HUES6 (cell line): Measurements from ENCODE around the gene EIF5B.
"Not testable (repeated sequence)": the region's sequence is repeated elsewhere in the genome, so short reads cannot be mapped to it uniquely, and the experiment has no call there.

ENCODE experiments used
- H3K27ac ChIP-seq: 2 replicates; pipeline ENCODE4 v1.7.0; 2013; ENCODE audit warnings: low read depth, mild to moderate bottlenecking, low read length, inconsistent platforms
- H3K27me3 ChIP-seq: 2 replicates; pipeline ENCODE4 v1.6.1; 2013; ENCODE audit warnings: low read length; ENCODE audit not compliant: control insufficient read depth, insufficient read depth
- H3K36me3 ChIP-seq: 2 replicates; pipeline ENCODE4 v1.6.1; 2013; ENCODE audit warnings: low read length; ENCODE audit not compliant: control insufficient read depth, insufficient read depth
- H3K4me1 ChIP-seq: 2 replicates; pipeline ENCODE4 v1.6.1; 2013; ENCODE audit warnings: low read length; ENCODE audit not compliant: control insufficient read depth, insufficient read depth
- H3K4me3 ChIP-seq: 2 replicates; pipeline ENCODE4 v1.5.1; 2013; ENCODE audit warnings: low read depth, low read length
- H3K9ac ChIP-seq: one replicate; pipeline ENCODE4 v1.6.1; 2013; ENCODE audit warnings: mild to moderate bottlenecking, low read length
- H3K9me3 ChIP-seq: 2 replicates; pipeline ENCODE4 v1.6.1; 2013; ENCODE audit warnings: low read depth, low read length; ENCODE audit not compliant: control insufficient read depth, insufficient read depth

EIF5B gene

DNA sequence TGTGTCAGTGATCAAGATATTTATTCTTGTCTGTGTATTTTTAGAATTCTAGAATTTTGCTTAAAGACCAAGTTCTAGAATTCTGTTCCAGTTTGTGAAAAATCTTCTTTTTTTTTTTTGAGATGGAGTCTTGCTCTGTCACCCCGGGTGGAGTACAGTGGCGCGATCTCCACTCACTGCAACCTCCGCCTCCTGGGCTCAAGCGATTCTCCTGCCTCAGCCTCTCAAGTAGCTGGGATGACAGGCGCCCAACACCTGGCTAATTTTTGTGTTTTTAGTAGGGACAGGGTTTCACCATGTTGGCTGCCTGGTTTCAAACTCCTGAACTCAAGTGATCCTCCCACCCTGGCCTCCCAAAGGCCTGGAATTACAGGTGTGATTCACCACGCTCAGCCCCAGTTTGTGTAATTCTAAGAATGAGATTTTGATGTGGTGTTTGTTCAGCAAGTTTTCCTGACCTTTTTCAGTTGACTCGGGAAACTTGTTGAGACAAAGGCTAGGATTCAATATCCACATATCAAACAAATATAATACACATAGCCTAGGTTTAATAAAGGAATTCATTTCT, 3.6 kb downstream of the EIF5B start:
- Histone ChIP-seq H3K27ac (no peak overlapping the region), H3K27me3 (no peaks in the 10 kb centered on the region), H3K9me3 (no peaks in the 10 kb centered on the region), H3K9ac (no peak overlapping the region), H3K4me3 (no peak overlapping the region), H3K36me3 (no peaks in the 10 kb centered on the region), H3K4me1 (no peaks in the 10 kb centered on the region)

DNA sequence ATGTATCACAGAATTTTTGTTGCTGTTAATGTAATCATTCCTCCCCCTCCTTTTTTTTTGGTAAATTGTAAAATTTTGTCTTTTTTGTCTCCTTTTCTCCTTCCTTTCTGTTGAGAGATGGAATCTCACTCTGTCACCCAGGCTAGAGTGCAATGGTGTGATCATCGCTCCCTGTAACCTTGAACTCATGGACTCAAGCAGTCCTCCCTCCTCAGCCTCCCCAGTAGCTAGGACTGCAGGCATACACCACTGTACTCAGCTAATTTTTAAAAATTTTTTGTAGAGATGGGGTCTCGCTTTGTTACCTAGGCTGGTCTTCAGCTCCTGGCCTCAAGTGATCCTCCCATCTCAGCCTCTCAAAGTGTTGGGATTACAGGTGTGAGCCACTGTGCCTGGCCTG, 5.3 kb downstream of the EIF5B start:
- Histone ChIP-seq H3K4me1 (no peaks in the 10 kb centered on the region), H3K4me3 (no peak overlapping the region), H3K27ac (no peak overlapping the region), H3K9me3 (no peaks in the 10 kb centered on the region), H3K9ac (no peak overlapping the region), H3K27me3 (no peaks in the 10 kb centered on the region), H3K36me3 (no peaks in the 10 kb centered on the region)

DNA sequence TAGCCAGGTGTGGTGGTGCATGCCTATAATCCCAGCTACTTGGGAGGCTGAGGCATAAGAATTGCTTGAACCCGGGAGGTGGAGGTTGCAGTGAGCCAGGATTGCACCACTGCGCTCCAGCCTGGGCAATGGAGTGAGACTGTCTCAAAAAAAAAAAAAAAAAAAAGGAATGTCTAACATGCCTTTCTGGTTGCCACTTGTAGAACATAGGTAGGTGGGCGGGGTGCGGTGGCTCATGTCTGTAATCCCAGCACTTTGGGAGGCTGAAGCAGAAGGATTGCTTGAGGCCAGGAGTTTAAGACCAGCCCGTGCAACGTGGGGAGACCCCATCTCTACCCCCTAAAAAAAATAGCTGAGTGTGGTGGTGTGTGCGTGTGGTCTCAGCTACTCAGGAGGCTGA, 8.3 kb downstream of the EIF5B start:
- not testable (repeated sequence) for H3K9ac ChIP-seq, H3K27me3 ChIP-seq, H3K4me1 ChIP-seq, H3K36me3 ChIP-seq, H3K27ac ChIP-seq, H3K9me3 ChIP-seq, H3K4me3 ChIP-seq

DNA sequence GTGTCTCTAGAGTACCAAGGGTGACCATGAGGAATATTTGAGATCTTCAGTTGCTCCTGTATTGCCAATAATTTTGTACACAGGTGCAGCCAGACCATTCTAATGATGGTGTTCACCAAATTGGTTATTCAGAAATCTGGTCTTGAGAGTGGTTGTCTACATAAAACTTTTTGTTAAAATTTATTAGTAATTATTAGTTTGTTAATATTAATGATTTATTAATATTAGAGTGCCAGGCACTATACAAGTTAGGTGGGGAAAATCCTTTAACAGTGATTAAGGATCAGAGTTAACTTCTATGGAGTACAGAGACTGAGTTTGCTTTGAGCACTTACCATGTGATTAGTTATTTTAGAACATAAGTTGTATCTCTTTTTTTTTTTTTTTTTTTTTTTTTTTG, 9.0 kb downstream of the EIF5B start:
- Histone ChIP-seq H3K4me1 (no peaks in the 10 kb centered on the region), H3K9me3 (no peaks in the 10 kb centered on the region), H3K27ac (no peak overlapping the region), H3K9ac (no peak overlapping the region), H3K36me3 (no peaks in the 10 kb centered on the region), H3K27me3 (no peaks in the 10 kb centered on the region), H3K4me3 (no peak overlapping the region)

DNA sequence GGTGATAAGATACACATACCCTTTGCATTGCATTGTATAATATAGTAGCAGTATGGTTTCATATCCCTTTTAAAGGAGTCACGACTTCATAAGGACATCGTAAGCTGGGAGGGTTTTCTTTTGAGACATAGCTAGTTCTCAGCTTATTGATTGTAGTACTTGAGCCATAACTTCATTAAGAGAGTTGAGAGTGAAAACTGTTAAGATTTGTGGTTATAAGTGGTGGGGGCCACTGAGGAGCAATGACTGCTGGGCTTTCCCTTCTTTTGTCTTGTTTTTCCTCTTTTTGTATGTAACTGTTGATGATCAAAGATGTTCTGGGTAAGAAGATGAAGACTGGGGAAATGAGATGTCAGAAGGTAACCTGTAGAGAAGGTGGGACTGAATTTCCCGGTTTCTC, 11.0 kb downstream of the EIF5B start:
- Histone ChIP-seq H3K36me3 (no peaks in the 10 kb centered on the region), H3K9me3 (no peaks in the 10 kb centered on the region), H3K9ac (no peak overlapping the region), H3K4me1 (no peaks in the 10 kb centered on the region), H3K27me3 (no peaks in the 10 kb centered on the region), H3K4me3 (no peak overlapping the region), H3K27ac (no peak overlapping the region)

DNA sequence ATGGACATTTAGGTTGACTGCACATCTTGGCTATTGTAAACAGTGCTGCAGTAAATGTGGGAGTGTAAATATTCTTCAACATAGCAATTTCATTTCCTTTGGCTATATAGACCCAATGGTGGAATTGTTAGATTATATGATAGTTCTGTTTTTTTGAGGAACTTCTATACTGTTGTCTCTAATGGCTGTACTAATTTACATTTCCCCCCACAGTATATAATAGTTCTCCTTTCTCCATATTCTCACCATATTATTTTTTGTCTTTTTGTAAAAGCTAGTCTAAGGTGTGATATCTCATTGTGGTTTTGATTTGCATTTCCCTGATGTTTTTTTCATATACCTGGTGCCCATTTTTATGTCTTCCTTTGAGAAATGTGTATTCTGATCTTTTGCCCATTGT, 13.0 kb downstream of the EIF5B start:
- no peaks in the 10 kb centered on the region for H3K4me1 ChIP-seq
- H3K36me3 ChIP-seq = no peaks in the 10 kb centered on the region
- H3K27me3 ChIP-seq = no peaks in the 10 kb centered on the region
- no peak overlapping the region for H3K27ac ChIP-seq
- no peak overlapping the region for H3K4me3 ChIP-seq
- H3K9ac ChIP-seq = no peak overlapping the region
- H3K9me3 ChIP-seq = no peaks in the 10 kb centered on the region

DNA sequence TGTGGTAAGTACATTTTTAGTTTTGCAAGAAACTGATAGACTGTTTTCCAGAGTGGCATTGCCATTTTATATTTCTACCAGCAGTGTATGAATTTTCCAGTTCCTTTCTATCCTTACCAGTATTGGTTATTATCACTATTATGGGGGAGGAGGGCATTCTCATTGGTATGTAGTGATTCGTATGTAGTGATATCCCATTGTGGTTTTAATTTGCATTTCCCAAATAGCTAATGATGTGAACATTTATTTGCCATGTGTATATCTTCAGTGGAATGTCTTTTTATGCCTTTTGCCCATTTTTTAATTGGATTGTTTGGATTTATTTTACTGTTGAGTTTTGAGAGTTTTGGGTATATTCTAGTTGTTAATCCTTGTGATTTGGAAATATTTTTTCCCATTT, 16.9 kb downstream of the EIF5B start:
- Histone ChIP-seq H3K9ac (no peak overlapping the region), H3K36me3 (no peaks in the 10 kb centered on the region), H3K9me3 (no peaks in the 10 kb centered on the region), H3K4me3 (no peak overlapping the region), H3K4me1 (no peaks in the 10 kb centered on the region), H3K27me3 (no peaks in the 10 kb centered on the region), H3K27ac (no peak overlapping the region)

DNA sequence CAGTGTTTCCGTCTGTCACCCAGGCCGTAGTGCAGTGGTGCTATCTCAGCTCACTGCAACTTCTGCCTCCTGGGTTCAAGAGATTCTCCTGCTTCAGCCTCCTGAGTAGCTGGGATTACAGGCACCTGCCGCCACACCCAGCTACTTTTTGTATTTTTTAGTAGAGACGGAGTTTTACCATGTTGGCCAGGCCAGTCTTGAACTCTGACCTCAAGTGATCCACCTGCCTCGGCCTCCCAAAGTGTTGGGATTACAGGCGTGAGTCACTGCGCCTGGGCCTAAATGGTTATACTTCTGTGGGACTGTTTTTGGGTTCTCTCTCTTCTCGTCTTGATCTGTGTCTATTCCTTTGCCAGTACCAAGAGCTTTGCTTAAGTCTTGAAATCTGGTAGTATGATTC, 17.6 kb downstream of the EIF5B start:
- H3K9me3 ChIP-seq, H3K36me3 ChIP-seq: not testable (repeated sequence)

DNA sequence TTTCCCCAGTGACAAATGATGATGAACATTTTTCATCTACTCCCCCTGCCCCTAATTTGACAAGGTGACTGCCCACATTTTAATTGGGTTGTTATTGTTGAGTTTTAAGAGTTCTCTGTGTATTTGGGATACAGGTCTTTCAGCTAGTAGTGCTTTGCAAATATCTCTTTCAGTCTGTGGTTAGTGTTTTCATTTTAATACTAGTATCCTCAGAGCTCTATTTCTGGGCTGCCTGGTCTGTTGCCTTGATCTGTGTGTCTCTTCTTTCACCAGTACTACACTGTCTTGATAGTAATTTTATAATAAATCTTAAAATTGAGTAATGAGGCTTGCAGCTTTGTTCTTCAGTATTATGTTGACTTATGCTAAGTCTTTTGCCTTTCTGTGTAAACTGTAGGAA, 19.7 kb downstream of the EIF5B start:
- H3K9ac ChIP-seq = no peak overlapping the region
- no peaks in the 10 kb centered on the region for H3K9me3 ChIP-seq
- no peaks in the 10 kb centered on the region for H3K27me3 ChIP-seq
- peaks cover 8% of the 10 kb centered on the region for H3K36me3 ChIP-seq
- no peak overlapping the region for H3K4me3 ChIP-seq
- no peak overlapping the region for H3K27ac ChIP-seq
- H3K4me1 ChIP-seq = no peaks in the 10 kb centered on the region

More for the DNA sequence above, 17.6 kb downstream of the EIF5B start:
- not testable (repeated sequence) for H3K4me3 ChIP-seq, H3K4me1 ChIP-seq, H3K27me3 ChIP-seq, H3K9ac ChIP-seq, H3K27ac ChIP-seq

DNA sequence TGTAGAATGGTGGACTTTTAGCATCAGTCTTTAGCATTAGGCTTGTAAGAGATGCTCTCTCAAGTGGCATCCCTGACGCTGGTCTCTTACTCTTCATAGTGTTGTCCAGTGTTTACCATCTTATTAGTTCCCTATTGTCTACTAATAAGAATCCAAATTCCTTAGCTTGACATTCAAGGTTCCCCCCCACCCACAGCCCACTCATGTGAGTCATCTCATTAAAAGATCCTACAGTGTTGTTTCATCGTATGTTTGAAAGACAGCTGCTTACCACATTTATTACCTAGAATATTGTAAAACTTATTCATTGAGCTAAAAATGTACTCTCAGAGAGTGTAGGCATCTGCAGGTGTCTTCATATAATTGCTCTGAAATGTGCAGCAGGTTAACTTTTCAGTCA, 28.5 kb downstream of the EIF5B start:
- Histone ChIP-seq H3K27me3 (no peaks in the 10 kb centered on the region), H3K27ac (no peak overlapping the region), H3K4me3 (no peak overlapping the region), H3K9me3 (no peaks in the 10 kb centered on the region), H3K36me3 (peaks cover 86% of the 10 kb centered on the region), H3K4me1 (no peaks in the 10 kb centered on the region), H3K9ac (no peak overlapping the region)

DNA sequence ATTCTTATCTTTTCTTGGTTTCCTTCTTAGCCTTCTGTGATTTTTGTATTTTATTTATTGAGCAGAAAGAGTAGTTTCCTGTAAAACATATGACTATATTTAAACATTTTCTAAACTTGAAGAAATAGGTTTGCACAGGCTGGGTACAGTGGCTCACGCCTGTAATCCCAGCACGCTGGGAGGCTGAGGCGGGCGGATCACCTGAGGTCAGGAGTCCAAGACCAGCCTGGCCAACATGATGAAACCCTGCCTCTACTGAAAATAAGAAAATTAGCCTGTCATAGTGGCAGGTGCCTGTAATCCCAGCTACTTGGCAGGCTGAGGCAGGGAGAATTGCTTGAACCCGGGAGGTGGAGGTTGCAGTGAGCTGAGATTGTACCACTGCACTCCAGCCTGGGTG, 31.7 kb downstream of the EIF5B start:
- H3K9ac ChIP-seq, H3K27me3 ChIP-seq, H3K4me3 ChIP-seq, H3K4me1 ChIP-seq, H3K27ac ChIP-seq, H3K9me3 ChIP-seq: not testable (repeated sequence)
- peaks cover 92% of the 10 kb centered on the region for H3K36me3 ChIP-seq

DNA sequence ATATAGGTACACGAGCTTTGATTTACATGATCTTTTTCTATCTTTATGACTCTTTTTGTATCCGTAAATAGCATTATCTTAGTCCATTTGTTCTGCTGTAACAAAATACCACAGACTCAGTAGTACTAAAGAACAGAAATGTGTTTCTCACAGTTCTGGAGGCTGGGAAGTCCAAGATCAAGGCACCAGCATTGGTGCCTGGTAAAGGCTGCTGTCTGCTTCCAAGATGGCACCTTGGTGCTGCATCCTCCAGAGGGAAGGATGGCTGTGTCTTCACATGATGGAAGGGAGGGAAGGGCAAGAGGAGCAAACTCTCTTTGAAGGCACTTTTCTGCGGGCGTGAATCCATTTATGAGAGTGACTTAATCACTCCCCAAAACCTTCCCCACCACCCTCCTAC, 36.0 kb downstream of the EIF5B start:
- no peak overlapping the region for H3K27ac ChIP-seq
- no peaks in the 10 kb centered on the region for H3K4me1 ChIP-seq
- peaks cover 93% of the 10 kb centered on the region for H3K36me3 ChIP-seq

More for the DNA sequence above, 36.0 kb downstream of the EIF5B start:
- Histone ChIP-seq H3K27me3 (no peaks in the 10 kb centered on the region), H3K9me3 (no peaks in the 10 kb centered on the region), H3K4me3 (no peak overlapping the region), H3K9ac (no peak overlapping the region)
